Smooth muscle cell (in vitro differentiated cells): Measurements from ENCODE around the gene HS3ST6. TPM values are rescaled to one million over a fixed set of nuclear protein-coding genes. Genes with fewer than 3 reads are reported as not detected.
A peak's percentile ranks its signal among the peaks of the same experiment; 100 is the strongest.

Experiments used
- DNase-seq: peaks from one replicate; lab custom pipeline; 2025; ENCODE audit not compliant: unreplicated experiment; lab: John Stamatoyannopoulos, UW
- H2AFZ ChIP-seq: fragments of 200-600 bp; sonication (generic); 2 replicates; pipeline ENCODE4 v1.6.0; 2016; ENCODE audit warnings: antibody characterized with exemption, low read depth, mild to moderate bottlenecking
- H3F3A ChIP-seq: fragments of 200-600 bp; sonication (generic); 2 replicates; pipeline ENCODE4 v1.6.0; 2017; ENCODE audit warnings: antibody characterized with exemption, low read depth
- H3K27ac ChIP-seq: fragments of 200-600 bp; sonication (generic); 2 replicates; pipeline ENCODE4 v1.5.1; 2016; ENCODE audit warnings: low read depth, mild to moderate bottlenecking
- H3K27me3 ChIP-seq: fragments of 200-600 bp; sonication (generic); 2 replicates; pipeline ENCODE4 v1.6.1; 2016; ENCODE audit warnings: low read depth, mild to moderate bottlenecking
- H3K36me3 ChIP-seq: fragments of 200-600 bp; sonication (generic); 2 replicates; pipeline ENCODE4 v1.5.1; 2016; ENCODE audit warnings: low read depth
- H3K4me1 ChIP-seq: fragments of 200-600 bp; sonication (generic); 2 replicates; pipeline ENCODE4 v1.5.1; 2016; ENCODE audit warnings: low read depth
- H3K4me2 ChIP-seq: fragments of 200-600 bp; sonication (generic); 2 replicates; pipeline ENCODE4 v1.6.0; 2016; ENCODE audit warnings: mild to moderate bottlenecking
- H3K4me3 ChIP-seq: fragments of 200-600 bp; sonication (generic); 2 replicates; pipeline ENCODE4 v1.5.1; 2016; ENCODE audit warnings: mild to moderate bottlenecking
- H3K79me2 ChIP-seq: fragments of 200-600 bp; sonication (generic); 2 replicates; pipeline ENCODE4 v1.6.0; 2016; ENCODE audit warnings: low read depth, mild to moderate bottlenecking
- H3K9ac ChIP-seq: fragments of 200-600 bp; sonication (generic); 2 replicates; pipeline ENCODE4 v1.6.0; 2016; ENCODE audit warnings: low read depth
- H3K9me3 ChIP-seq: fragments of 200-600 bp; sonication (generic); replicated peaks from 2 replicates; pipeline ENCODE4 v1.5.1; 2016; ENCODE audit warnings: low read depth
- H4K20me1 ChIP-seq: fragments of 200-600 bp; sonication (generic); 2 replicates; pipeline ENCODE4 v1.6.0; 2016; ENCODE audit warnings: low read depth
- CTCF ChIP-seq: fragments of 200-600 bp; sonication (generic); IDR thresholded peaks from 2 replicates; pipeline ENCODE4 v1.5.1; 2017; ENCODE audit warnings: borderline replicate concordance, mild to moderate bottlenecking, antibody characterized with exemption; ENCODE audit not compliant: insufficient read depth, poor library complexity, severe bottlenecking
- WGBS: methylation state at CpG from one replicate; pipeline ENCODE4 v1.1.7; 2016; ENCODE audit warnings: low lambda C conversion rate; 5-methylcytosine and 5-hydroxymethylcytosine counted together
- polyA plus RNA-seq: library from polyadenylated mRNA; unstranded; fragments of >200 nt; fragmentation: Nextera tagmentation; extraction: Ambion mirVana; gene quantifications from 2 replicates; pipeline ENCODE4 v1.2.1, GENCODE V29; 2016
- total RNA-seq: library from RNA; depleted of rRNA; stranded (reverse); fragments of >200 nt; gene quantifications from 2 replicates; pipeline ENCODE4 v1.2.3, GENCODE V29; 2014

HS3ST6 gene
- total and polyA plus RNA-seq, 2 experiments from 2014 or later = not detected

GRCh38 chr16:1942810-1943726, 24.9 kb upstream of the HS3ST6 start, which contains the start of gene MSRB1:
TSS of gene MSRB1 (minus strand) at chr16:1943199. CDS start at chr16:1943156, 43 bp downstream.
- Histone ChIP-seq H3K9me3 (no peaks in the 10 kb centered on the region), H3K79me2 (no peaks in the 10 kb centered on the region), H3K36me3 (no peaks in the 10 kb centered on the region), H3K4me3 (peak within 1 kb of the TSS; percentile 82), H3K9ac (peak within 1 kb of the TSS; percentile 72), H3F3A (no peaks in the 10 kb centered on the region), H4K20me1 (no peaks in the 10 kb centered on the region), H3K4me1 (peaks cover 7% of the 10 kb centered on the region), H3K4me2 (peak within 1 kb of the TSS; percentile 97), H3K27me3 (no peaks in the 10 kb centered on the region), H3K27ac (peak within 1 kb of the TSS; percentile 21), H2AFZ (peak within 1 kb of the TSS; percentile 92)
- peak; percentile 96 for DNase-seq
- WGBS = 12% methylated on average over 19 of the region's 77 CpGs
- TF ChIP-seq CTCF = no peak

- Histone ChIP-seq H3K79me2 (no peaks in the 10 kb centered on the region), H3K9me3 (no peaks in the 10 kb centered on the region), H3K4me2 (peak overlapping the region; percentile 97), H3K9ac (peak overlapping the region; percentile 72), H2AFZ (peak overlapping the region; percentile 92), H3K4me3 (peak overlapping the region; percentile 82), H3K27me3 (no peaks in the 10 kb centered on the region), H3K27ac (no peak overlapping the region), H3K36me3 (no peaks in the 10 kb centered on the region), H3K4me1 (peaks cover 7% of the 10 kb centered on the region), H3F3A (no peaks in the 10 kb centered on the region), H4K20me1 (no peaks in the 10 kb centered on the region)
- no peak for DNase-seq
- no peak for TF ChIP-seq CTCF
- 38% methylated on average over 17 of the region's 17 CpGs for WGBS
These were observed 24.0 kb upstream of the HS3ST6 start for GRCh38 chr16:1942047-1942809.

GRCh38 chr16:1941162-1942046, 23.2 kb upstream of the HS3ST6 start:
- WGBS = 81% methylated on average over 30 of the region's 30 CpGs
- Histone ChIP-seq H3K4me3 (peak overlapping the region; percentile 82), H3K9me3 (no peaks in the 10 kb centered on the region), H4K20me1 (no peaks in the 10 kb centered on the region), H3K79me2 (no peaks in the 10 kb centered on the region), H3K27me3 (no peaks in the 10 kb centered on the region), H2AFZ (no peak overlapping the region), H3K9ac (no peak overlapping the region), H3K4me2 (no peak overlapping the region), H3K27ac (no peak overlapping the region), H3K36me3 (no peaks in the 10 kb centered on the region), H3K4me1 (peaks cover 7% of the 10 kb centered on the region), H3F3A (no peaks in the 10 kb centered on the region)
- no peak for DNase-seq
- TF ChIP-seq CTCF = peak; percentile 6
